GM19023 (cell line): ENCODE data around the gene CCDC78.
A peak's percentile ranks its signal among the peaks of the same experiment; 100 is the strongest.
"Not testable (repeated sequence)": the region's sequence is repeated elsewhere in the genome, so short reads cannot be mapped to it uniquely, and the experiment has no call there.

Experiments used
- ATAC-seq: cut with Tn5 transposase; IDR thresholded peaks from one replicate; pipeline ENCODE4 v1.9.1; 2021; ENCODE audit warnings: mild to moderate bottlenecking, moderate library complexity; ENCODE audit not compliant: unreplicated experiment

Gene CCDC78

DNA sequence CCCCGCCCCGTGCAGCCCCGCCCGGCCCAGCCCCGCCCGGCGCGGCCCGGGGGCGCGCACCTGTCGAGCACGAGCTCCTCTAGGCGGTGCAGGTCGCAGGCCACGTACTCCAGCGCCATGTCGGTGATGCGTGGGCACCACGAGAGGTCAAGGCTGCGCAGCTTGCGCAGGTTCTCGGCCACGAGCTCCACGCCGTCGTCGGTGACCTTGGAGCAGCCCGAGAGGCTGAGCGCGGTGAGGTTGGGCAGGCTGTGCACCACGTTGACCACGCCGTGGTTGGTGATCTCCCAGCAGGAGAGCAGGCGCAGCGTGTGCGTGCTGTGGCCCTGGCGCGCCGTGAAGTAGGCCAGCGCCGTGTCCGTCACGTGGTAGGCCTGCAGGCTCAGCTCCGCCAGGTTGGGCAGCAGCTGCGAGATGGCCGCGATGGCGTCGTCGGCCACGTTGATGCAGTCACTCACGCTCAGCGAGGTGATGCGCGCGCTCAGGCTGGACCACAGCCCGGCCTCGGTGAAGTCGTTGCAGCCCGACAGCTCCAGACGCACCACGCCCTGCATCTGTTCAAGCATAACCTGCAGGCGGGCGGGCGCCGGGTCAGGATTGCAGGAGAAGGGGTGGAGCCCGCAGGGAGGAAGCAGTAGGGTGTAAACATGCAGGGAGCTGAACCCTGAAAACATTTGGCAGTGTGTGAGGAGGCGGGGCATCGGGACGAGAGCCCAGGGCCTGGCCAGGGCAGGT is 30.7 kb downstream of the CCDC78 start:
- ATAC-seq, result no peak

DNA sequence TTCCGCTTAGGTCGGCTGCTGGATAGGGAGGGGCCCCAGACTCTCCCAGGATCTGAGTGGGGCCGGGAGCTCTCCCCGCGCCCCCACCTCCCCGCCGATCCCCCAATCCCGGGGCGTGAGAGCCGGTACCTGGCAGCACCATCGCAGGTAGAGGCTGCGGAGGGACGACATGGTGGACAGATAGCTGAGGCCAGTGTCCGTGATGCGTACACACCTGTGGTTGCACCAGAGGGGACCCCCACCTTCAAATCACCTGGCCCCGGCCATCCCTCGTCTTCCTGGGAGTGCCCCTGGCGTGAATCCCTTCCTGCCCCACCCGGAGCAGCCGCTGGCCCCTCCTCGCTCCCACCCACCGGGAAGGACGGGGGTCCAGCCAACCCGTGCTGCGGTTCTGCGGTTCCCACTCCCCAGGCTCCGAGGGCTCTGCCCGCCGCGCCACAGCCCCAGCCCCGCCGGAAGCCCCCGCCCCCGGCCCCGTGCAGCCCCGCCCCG is 31.3 kb downstream of the CCDC78 start:
- no peak for ATAC-seq

DNA sequence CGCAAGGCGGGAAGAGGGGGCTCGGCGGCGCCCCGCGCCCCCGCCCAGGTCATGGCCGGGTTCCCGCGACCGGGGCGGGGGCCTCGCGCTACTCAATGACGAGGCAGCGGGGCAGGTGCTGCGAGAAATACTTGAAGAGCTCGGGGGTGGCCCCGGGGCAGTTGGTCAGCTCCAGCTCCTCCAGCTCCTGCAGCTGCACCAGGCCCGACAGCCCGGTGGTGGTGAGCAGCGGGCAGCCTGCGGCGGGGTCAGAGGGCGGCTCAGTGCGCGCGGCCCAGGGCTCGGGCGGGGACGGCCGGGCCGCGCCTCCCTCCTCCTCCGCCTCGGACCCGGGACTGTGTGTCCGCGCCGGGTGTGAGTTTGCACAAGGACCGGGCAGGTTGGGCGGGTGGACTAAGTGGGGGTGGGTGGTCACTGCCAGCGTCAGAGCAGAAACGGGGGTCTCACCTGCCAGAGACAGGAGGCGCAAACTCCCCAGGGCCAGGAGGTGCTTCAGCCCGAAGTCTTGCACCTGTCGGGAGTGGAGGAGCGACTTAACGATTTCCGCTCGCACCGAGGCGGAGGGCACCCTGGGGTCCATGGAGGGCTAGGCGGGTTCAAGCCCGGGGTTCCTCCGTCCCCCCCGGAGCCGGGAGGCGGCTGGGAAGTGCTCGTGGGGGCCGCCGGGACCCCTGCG is 31.9 kb downstream of the CCDC78 start:
- no peak for ATAC-seq

DNA sequence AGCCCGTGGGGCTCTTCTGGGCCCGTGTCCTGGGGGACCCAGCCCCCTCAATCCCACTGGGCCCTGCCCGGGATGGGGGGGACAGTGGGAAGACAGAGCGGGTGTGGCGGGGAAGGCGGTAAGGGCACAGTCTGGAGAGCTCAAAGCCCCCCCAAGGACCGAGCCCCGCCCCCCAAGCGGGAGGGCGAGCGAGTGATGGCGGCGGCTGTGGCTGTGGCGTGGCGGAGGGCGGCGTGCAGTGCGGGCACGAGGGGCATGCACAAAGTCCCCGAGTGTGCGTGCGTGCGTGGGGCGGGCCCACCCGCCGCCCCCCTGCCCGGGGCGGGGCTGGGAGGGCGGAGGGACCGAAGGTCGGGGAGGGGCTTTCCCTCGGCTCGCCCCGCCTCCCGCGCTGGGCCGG is 32.5 kb downstream of the CCDC78 start:
- ATAC-seq, result no peak

DNA sequence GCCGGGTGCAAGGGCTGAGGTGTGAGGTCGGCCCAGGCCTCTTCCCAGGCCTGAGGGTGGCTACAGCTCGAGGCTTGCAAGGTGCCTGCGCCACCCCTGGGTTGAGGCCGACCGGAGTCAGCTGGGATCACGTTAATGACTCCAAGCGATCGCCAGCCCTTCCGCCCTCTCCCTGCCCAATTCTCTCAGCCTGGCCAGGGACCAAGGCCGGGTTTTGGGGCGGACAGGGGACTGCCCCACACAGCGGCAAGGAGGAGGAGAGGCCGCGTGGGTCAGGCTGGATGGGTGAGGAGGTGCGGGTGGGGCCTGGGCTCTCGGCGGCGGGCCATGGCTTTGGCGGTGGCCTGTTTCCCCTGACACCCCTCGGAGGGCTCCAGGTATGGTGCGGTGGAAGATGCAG is 32.9 kb downstream of the CCDC78 start:
- ATAC-seq, result no peak

DNA sequence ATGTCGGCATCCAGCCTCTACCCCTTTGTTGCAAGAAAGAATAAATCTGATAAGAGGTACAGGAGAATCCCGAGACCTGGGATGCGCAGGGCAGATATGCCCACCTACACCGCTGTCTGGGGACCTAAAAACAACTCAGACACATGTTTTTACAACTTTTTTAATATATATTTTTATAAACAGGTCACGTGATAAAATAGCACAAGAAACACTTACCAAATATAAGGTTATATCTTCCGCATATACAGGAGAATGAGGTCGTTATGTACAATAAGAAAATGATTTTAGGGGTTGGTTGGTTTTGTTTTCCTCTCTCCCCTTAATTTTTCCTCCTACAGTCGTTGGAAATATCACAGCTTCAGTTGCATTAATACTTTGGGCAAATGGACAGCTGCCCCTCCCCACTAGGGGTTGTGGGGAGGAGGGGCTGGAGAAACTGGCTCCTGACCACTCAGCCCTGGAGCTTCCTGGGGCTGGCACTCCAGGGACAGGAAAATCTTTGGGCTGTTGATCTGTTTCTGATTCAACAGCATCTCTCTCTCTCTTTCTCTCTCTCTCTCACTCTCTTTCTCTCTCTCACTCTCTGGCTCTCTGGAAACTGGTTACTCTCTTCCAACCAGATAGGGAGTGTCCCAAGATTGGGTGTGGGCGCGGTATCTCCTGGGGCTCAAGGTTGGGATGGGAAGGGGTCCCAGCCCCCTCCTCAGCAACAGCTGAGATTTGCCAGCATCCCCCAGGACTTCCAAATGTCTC is 33.7 kb downstream of the CCDC78 start:
- ATAC-seq, result no peak

DNA sequence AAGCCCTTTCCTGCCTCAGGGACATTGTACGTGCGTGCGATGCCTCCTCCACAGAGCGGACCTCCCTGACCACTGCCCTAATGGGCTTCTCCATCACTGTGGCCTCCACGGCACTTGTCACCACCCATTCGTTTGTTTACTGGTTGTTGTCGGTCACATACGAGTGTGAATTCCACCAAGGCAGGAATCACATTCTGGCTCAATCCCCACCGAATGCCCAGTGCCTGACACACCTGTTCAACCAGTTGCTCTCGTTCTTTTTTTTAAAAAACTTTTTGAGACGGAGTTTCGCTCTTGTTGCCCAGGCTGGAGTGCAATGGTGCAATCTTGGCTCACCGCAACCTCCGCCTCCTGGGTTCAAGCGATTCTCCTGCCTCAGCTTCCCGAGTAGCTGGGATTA is 35.0 kb downstream of the CCDC78 start:
- ATAC-seq, result not testable (repeated sequence)

DNA sequence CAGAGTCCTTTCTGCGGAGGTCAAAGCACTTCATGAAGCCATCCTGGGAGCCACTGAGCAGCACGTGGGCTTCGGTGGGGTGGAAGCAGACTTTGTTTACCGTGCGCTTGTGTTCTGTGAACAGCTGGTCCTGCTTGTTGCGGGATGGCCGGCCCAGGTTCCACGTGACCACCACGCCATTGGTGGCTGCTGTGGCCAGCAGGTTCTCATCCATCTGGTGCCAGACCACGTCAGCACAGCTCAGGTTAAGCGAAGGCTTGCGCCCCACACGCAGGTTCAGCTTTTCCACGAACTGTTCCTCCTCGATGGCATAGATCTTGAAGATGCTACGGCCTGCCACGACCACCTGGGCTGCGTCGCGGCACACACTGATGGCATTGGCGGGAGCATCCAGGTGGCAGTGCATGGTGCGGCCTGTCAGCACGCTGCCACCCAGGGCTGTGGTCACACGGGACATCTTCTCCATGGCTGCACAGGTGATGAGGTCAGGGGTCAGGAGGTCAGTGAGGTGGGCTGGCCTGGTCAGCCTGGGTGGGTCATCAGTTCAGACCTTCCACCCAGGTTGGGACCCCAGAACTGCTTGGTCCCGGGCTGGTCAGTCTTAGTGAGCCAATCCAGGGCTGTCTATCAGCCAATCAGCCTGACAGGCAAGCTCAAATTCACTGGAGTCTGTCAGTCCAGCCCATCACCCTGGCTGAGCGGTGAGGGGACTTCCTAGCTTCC is 36.9 kb downstream of the CCDC78 start:
- no peak for ATAC-seq

DNA sequence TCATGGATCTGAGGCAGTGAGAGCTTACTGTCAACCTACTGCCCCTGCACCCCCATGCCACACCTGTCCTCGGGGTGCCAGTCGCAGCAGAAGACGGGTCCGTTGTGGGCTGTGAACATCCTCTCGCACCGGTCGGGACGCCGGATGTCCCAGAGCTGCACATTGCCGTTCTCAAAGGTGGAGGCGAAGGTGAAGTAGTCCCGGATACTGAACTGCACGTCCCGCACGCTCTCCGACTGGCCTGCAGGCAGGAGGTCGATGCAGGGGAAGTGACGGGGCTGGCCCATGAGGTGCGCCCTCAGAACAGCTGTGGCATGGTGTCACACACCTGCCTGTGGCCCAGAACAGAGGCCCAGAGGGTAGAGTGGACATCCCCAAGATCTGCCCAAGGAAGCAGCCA is 38.7 kb downstream of the CCDC78 start:
- ATAC-seq, result no peak

DNA sequence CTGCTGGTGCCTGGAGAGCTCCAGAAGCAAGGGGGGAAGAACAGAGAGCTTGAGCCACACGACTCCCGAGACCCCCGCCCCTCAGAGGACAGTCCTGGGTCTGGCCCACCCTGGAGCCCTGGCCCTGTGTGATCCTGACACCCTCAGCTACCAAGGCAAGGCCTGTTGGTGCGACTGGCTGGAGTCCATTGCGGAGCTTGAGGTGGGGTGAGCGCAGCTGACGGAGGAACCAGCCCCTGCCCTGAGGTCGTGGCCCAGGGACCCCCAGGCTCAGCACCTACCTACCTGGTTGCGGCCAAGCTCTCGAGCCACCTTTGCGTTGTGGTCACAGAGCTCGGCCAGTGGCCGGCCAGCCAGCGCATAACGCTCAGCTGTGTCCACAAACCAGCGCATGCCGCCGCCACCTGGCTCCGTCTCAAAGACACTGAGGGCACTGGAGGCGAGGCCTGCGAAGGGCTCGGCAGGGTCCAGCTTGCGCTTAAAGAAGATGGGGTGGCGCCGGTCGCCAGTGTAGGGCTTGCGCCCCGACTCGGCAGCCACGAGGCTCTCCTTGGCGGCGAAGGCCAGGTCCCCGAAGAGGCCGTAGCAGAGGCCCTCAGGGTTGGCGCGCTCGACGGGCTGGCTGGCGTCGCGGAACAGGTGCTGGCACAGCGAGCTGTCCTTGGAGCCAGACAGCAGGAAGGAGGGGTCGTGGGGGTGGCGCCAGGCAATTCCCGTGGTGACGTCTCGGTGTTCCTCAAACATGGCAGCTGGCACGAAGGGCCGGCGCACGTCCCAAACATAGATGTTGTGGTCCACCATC is 39.6 kb downstream of the CCDC78 start:
- no peak for ATAC-seq

DNA sequence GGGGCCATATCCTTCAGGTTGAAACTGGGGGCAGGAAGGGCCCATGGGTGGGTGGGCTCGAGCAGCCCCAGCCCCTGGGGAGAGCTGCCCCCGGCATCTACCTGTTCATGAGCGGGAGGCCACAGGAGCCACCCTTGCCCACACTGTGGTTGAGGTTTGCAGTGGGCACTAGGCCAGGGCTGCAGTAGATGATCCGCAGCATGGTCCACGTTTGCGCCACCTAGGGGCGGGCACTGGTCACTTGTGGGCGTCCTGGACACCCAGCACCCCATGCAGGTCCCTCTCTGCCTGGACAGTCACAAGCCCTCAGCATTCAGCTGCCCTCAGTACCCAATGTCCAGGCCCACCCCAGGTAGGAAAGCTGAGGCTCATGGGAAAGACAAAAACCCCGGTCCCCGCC is 40.3 kb downstream of the CCDC78 start:
- ATAC-seq, result no peak

DNA sequence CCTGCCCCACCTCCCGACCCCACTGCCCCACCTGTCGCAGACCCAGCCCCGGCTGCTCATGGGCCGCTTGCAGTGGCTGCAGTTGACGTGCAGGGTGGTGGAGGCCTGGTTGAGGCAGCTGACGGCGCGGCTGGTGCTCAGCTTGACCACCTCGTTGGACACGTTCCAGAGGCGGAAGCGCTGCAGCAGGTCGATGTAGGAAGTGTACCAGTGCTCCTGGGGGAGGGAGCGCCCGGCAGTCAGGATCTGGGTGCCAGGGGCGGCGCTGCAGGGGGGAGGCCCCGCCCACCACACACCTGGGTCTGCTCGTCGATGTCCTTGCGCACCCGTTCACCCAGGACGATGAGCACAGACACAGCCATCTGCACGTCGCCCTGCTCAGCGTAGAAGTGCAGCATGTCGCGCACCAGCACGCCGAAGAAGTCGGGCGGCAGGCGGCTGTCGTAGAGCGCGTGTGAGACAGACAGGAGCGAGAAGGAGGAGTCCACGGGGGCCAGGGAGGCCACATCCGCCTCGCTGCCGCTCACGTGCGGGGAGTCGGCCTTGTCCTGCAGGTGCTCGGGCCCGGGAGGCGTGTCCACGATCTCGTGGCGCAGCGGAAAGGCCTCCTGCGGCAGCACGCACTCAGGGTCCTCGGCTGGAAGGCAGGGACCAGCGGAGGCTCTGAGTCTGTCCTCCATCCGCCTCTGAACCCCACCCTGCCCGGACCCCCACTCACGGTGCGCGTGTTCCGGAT is 41.1 kb downstream of the CCDC78 start:
- ATAC-seq, result no peak

DNA sequence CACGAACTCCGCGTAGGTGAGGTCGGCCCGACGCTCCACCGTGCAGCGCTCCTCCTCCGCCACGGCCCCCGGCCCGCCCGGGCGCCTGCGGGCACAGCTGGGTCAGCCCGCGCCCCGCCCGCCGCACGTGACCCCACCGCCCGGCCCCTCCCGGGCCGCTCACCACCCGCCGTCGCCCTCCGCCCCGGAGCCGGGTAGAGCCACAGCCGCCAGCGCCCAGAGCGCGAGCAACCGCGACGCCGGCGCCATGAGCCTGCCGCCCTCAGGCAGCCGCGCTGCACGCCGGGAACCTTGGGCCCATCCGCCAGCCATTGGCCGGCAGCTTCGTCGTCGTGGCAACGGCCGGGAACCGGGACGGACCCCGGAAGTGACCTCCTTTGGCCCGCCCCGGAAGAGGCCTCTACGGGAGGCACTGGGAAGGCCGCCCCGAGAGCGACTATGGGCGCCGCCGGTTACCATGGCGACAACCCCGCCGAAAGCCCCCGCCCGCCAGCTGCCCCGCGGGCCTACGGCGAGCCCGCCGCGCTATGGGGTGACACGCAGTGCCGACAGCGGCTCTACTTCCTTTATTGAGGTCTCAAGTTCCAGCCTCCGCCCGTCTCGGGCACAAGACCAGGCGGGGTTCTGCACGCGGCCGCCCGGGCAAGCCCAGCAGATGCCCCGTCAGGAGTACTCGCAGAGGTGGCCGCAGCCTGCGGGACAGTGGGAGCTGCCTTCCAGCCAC is 42.0 kb downstream of the CCDC78 start, which contains the start of gene JMJD8:
TSS of gene JMJD8 (minus strand) at position 264 of the 724 bp plus-strand sequence. CDS start at position 249, 15 bp downstream.
- ATAC-seq, result peak; percentile 65

DNA sequence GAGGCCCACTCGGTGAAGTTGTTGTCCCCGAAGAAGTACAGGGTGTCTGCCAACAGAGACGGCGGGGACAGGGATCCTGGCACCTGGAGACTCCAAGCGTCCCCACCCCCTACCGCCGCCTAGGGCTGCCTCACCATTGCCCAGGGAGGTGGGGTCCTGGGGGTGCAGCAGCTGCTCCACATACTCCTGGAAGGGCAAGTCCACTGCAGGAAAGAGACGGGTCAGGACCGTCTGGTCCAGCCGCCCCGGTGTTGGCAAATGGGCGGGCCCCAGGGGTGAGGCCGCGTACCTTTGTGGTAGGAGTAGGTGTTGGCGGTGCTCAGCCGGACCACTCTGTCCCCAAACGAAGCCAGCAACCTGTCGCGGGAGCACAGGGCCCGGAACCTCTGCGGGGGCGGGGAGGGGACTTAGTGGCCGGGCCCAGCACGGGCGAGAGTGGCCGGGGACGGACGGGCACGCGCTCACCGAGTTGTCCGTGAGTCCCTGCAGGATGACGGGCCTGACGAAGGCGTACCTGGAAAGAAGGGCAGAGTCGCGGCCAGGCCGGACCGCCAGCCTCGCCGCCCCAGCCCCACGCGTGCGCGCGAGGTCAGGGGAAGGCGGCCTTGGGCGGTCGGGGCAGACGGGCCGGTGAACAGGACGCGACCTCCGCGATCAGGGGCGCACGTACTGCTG is 42.7 kb downstream of the CCDC78 start:
- no peak for ATAC-seq

DNA sequence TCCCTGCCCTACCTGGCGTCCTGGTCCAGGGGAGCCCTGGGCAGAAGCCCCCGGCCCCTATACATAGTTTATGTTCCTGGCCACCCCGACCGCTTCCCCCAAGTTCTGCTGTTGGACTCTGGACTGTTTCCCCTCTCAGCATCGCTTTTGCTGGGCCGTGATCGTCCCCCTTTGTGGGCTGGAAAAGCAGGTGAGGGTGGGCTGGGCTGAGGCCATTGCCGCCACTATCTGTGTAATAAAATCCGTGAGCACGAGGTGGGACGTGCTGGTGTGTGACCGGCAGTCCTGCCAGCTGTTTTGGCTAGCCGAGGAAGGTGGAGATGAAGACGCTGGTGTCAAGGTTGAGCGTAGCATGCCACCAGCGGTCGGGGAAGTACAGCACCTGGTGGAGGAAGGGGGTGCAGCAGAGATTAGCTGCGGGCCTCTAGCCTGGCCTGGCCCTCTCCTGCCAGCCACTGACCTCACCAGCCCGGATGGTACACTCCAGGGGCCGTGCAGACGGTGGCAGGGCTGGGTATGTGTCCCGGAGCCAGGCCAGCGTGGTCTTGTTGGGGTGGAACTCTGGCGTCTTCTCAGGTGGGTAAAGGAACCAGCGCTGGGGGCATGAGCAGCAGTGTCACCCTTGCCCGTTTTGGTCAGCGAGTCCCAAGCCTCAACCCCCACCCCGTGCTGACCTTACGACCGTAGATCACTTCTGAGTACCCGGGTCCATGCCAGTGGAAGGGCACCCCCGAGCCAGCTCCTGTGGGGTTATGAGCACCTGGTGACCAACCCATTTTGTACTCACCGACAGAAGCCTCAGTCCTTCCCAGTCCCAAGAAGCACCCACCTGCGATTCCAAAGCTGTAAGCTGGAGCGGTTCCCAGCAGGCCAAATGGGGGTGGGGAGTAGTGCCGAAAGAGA is 43.5 kb downstream of the CCDC78 start:
- ATAC-seq, result no peak

DNA sequence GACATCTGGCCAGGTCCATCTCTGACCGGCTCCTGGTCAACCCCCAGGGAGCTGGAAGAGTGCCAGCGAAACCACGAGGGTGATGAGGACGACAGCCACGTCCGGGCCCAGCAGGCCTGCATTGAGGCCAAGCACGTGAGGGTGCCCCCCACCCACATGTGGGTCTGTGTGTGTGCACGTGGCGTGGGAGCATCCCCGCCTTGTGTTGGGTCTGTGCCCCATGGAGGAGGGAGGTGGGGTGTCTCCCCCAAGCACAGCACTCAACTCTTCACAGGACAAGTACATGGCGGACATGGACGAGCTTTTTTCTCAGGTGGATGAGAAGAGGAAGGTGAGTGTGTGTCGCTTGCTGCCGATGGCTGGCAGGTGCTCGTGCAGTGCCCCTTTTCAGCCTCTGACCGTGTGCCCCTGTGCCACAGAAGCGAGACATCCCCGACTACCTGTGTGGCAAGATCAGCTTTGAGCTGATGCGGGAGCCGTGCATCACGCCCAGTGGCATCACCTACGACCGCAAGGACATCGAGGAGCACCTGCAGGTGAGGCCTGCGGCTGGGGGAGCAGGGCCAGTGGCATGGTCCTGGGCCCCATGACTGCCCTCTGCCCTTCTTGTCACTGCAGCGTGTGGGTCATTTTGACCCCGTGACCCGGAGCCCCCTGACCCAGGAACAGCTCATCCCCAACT is 44.4 kb downstream of the CCDC78 start:
- ATAC-seq, result no peak
